NCI-H2196 treated with DMSO at 0.1 percent for 48 hours (cell line): ENCODE results near the gene PNPLA7.

ENCODE experiments used
- DNase-seq: peaks from one replicate; lab custom pipeline; 2025; ENCODE audit not compliant: unreplicated experiment; lab: John Stamatoyannopoulos, UW

Gene PNPLA7

GRCh38 chr9:137462986-137463930 lies 86.9 kb downstream of the PNPLA7 start:
- DNase-seq, result no peak

- DNase-seq, result no peak
Observed at GRCh38 chr9:137462396-137462985, 87.7 kb downstream of the PNPLA7 start.

GRCh38 chr9:137461663-137462395 lies 88.4 kb downstream of the PNPLA7 start:
- DNase-seq, result no peak

GRCh38 chr9:137461316-137461662 lies 88.9 kb downstream of the PNPLA7 start:
- DNase-seq, result no peak

GRCh38 chr9:137460363-137461315 lies 89.6 kb downstream of the PNPLA7 start:
- no peak for DNase-seq

- no peak for DNase-seq
Observed at GRCh38 chr9:137459601-137460362, 90.4 kb downstream of the PNPLA7 start.

GRCh38 chr9:137459152-137459600 lies 91.0 kb downstream of the PNPLA7 start, which contains the start of gene NSMF:
Gene NSMF (minus strand): TSS chr9:137459334. CDS start chr9:137459102, 232 bp downstream.
- DNase-seq, result peak; percentile 65

- no peak for DNase-seq
Observed at GRCh38 chr9:137458194-137459151, 91.7 kb downstream of the PNPLA7 start.

GRCh38 chr9:137457406-137458193 lies 92.6 kb downstream of the PNPLA7 start:
- DNase-seq, result no peak

GRCh38 chr9:137456864-137457405 lies 93.3 kb downstream of the PNPLA7 start:
- no peak for DNase-seq

- no peak for DNase-seq
Observed at GRCh38 chr9:137456061-137456863, 93.9 kb downstream of the PNPLA7 start.

- no peak for DNase-seq
Observed at GRCh38 chr9:137455359-137455991, 94.7 kb downstream of the PNPLA7 start.

GRCh38 chr9:137454597-137455358 lies 95.4 kb downstream of the PNPLA7 start:
- no peak for DNase-seq

GRCh38 chr9:137454145-137454596 lies 96.0 kb downstream of the PNPLA7 start:
- DNase-seq, result no peak

GRCh38 chr9:137453643-137454081 lies 96.5 kb downstream of the PNPLA7 start:
- no peak for DNase-seq
